Muscle layer of duodenum (tissue), 2 donors: ENCODE results near the gene DNMT3A.

Experiments used
- H3K27ac ChIP-seq: one replicate; pipeline ENCODE4 v1.7.0; 2013; ENCODE audit warnings: mild to moderate bottlenecking, low read length
- H3K27me3 ChIP-seq: one replicate; pipeline ENCODE4 v1.7.0; 2013; ENCODE audit warnings: low read depth, mild to moderate bottlenecking, control low read depth, low read length
- H3K36me3 ChIP-seq, 2 donors: one replicate each; pipeline ENCODE4 v1.7.0; 2013; ENCODE audit warnings: low read length in 2 of 2, control low read depth in 1 of 2, mild to moderate bottlenecking in 1 of 2; ENCODE audit not compliant: insufficient read depth in 2 of 2, control insufficient read depth in 1 of 2
- H3K4me1 ChIP-seq, 2 donors: one replicate each; pipeline ENCODE4 v1.7.0; 2013; ENCODE audit warnings: low read length in 2 of 2, mild to moderate bottlenecking in 2 of 2, control low read depth in 1 of 2, moderate library complexity in 1 of 2; ENCODE audit not compliant: insufficient read depth in 2 of 2, control insufficient read depth in 1 of 2
- H3K4me3 ChIP-seq, 2 donors: one replicate each; pipeline ENCODE4 v1.7.0; 2013; ENCODE audit warnings: low read length in 2 of 2, low read depth in 1 of 2, mild to moderate bottlenecking in 1 of 2
- H3K9me3 ChIP-seq, 2 donors: one replicate each; pipeline ENCODE4 v1.7.0; 2013; ENCODE audit warnings: low read length in 2 of 2, control low read depth in 1 of 2, mild to moderate bottlenecking in 1 of 2; ENCODE audit not compliant: control insufficient read depth in 1 of 2
- donor health status: healthy.

The DNMT3A gene

DNA sequence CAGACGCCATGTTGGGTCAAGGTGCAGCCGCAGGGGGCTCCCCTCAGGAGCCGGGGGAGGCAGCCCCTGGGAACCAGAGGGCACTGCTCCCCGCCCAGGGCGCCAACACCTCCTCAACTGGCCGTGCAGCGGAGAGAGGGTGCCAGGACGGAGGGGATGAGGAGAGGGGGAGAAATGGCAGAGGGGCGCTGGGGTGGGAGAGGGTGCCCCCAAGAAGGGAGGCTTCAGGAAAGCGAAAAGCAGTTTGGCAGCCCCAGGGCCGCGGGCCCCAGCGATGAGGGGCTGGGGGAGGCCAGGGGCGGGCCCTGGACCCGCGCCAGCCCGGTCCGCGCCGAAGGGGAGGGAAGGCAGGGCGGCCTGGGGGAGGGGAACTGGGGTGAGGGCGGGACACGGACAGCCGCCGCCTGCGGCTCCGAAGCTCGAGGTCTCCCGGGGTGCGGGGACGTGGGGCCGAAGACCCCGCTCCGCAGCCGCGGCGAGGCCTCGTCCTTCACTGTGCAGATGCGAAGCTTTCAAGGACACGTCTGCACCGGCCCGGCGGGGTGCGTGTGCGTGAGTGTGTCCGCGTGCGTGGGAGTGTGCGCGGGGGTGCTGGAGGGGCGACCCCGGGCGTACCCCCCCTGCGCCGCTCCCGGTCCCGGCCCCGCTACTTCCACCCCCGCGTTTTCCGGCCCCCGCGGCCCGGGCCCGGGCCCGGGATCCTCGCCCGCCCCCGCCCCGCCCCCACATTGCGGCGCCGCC lies 1.4 kb downstream of the DNMT3A start:
- Histone ChIP-seq H3K27me3 (no peaks in the 10 kb centered on the region), H3K4me1 (peaks cover 13 to 55% of the 10 kb centered on the region in 2 donors), H3K4me3 (peak overlapping the region; percentile 11 to 71), H3K27ac (no peak overlapping the region), H3K9me3 (no peaks in the 10 kb centered on the region), H3K36me3 (no peaks in the 10 kb centered on the region)

DNA sequence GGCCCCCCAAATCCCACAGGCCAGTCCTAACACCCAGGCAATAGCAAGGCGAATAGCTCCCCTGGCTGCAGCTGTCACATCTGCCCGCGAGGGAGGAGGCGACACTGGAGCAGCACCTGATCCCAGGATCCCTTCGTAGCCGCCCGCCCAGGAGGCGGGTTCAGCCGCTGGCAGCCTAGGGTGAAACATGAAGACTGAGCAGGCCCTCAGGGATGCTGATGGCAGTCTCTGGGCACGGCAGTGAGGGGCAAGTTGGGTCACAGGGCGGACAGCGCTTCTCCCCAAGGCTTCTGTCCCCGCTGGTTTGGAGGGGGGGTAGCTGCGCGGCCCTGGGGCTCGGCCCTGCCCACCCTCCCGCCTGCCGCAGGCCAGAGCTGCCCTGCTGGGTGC lies 1.9 kb downstream of the DNMT3A start:
- Histone ChIP-seq H3K9me3 (no peaks in the 10 kb centered on the region), H3K27me3 (no peaks in the 10 kb centered on the region), H3K36me3 (no peaks in the 10 kb centered on the region), H3K4me1 (peaks cover 13 to 59% of the 10 kb centered on the region in 2 donors), H3K4me3 (peak overlapping the region in 1 of 2 donors; percentile 71), H3K27ac (no peak overlapping the region)

DNA sequence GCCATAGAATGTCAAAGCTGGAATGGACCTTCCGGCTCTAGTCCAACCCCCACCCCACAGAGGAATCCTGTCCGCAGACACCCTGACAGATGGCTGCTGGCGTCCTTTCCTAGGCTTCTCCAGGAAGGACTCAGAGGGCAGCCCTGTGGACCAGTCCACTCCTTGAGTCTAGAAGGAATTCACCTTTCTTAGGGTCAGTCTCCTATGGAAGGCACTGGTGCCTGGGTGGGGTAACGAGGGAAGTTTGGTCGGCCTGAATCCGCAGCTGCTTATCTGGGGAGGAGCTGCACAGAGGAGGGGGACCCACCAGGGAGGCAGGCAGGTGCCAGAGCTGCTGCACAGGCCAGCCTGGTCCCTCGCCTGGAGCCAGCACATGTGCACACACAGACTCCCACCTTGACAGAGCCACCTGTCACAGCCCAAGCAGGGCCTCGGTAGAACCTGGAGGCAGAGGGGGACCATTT lies 2.5 kb downstream of the DNMT3A start:
- peak overlapping the region in 1 of 2 donors; percentile 71 for H3K4me3 ChIP-seq
- peaks cover 13 to 59% of the 10 kb centered on the region in 2 donors for H3K4me1 ChIP-seq
- H3K9me3 ChIP-seq = no peaks in the 10 kb centered on the region
- no peaks in the 10 kb centered on the region for H3K27me3 ChIP-seq
- H3K27ac ChIP-seq = no peak overlapping the region
- H3K36me3 ChIP-seq = no peaks in the 10 kb centered on the region

DNA sequence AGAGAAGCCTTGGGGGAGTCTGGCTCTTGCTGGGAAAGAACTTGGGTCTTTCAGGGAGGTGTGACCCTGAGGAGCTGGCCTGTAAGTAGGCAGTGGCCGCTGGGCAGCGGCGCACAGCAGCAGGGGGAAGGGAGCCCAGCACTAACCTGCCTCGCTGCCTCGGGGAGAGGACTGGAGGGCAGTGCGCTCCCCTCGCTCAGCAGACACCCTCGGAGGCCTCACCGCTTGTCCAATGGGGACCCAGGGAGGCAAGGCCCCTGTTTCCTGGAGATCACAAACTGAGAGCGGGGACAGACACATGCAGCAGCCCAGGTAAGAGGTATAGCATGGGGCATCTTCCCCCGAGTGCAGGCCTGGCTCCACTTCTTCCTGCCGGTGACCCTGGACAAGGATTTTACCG lies 3.3 kb downstream of the DNMT3A start:
- Histone ChIP-seq H3K4me3 (no peak overlapping the region), H3K27ac (no peak overlapping the region), H3K4me1 (peaks cover 13 to 59% of the 10 kb centered on the region in 2 donors), H3K27me3 (no peaks in the 10 kb centered on the region), H3K36me3 (no peaks in the 10 kb centered on the region), H3K9me3 (no peaks in the 10 kb centered on the region)

DNA sequence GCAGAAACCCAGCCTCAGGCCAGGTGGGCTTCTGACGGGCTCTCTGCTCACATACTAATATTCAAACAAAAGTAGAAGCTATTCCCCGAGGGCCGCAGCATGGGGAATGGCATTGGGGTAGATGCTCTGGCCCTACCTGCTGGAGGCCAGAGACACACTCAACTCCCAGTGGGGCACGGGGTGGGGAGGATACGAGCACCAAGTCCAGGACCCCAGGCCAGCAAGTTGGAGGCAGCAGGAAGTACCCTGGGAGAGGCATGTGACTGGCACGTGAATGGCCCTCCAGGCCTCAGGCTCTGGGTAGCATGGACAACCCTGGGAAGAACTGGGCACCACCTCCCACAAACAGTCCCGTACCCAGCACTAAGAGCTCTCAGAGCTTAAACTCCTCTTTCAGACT lies 3.8 kb downstream of the DNMT3A start:
- Histone ChIP-seq H3K27ac (no peak overlapping the region), H3K4me1 (peaks cover 14 to 58% of the 10 kb centered on the region in 2 donors), H3K9me3 (no peaks in the 10 kb centered on the region), H3K4me3 (no peak overlapping the region), H3K36me3 (no peaks in the 10 kb centered on the region), H3K27me3 (no peaks in the 10 kb centered on the region)

DNA sequence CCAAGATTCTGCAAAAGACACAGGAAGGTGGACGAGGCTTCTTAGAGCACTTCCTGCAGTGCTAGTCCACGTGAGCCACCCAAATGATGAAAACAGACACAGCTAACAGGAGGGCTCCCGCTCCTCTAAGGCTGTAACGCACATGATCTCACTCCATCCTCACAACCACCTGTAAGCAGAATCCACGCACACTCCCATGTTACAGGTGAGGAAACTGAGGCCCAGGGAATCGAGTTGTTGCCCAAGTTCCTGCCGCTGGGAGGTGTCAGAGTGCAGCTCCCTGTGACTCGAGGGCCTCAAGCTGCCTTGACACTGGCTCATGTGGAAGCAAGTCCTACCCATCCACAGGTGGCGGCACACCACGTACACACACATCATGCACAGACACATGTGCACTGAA lies 4.4 kb downstream of the DNMT3A start:
- Histone ChIP-seq H3K4me1 (peaks cover 16 to 53% of the 10 kb centered on the region in 2 donors), H3K36me3 (no peaks in the 10 kb centered on the region), H3K27ac (no peak overlapping the region), H3K27me3 (no peaks in the 10 kb centered on the region), H3K9me3 (no peaks in the 10 kb centered on the region), H3K4me3 (no peak overlapping the region)

DNA sequence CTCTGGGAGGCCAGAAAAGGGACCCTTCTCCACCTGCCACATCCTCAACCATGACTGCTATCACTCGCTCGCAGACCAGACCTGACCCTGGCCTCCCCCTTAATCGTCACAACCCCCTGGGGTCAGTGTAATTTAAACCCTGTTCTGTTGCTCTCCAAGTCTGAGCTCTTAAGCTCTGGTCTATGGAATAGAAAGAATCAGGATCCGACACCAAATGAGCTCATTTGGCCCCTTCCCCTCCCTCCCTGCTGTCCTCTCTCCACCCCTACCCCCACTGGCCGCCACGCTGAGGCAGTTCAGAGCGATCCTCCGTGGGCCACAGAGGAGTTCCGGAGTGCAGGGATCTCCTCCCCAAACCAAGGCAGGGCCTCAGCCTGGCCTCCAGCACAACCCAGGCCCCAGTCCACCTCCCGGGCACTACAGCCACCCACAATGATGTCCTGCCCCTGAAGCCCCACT lies 5.3 kb downstream of the DNMT3A start:
- Histone ChIP-seq H3K27me3 (no peaks in the 10 kb centered on the region), H3K36me3 (no peaks in the 10 kb centered on the region), H3K4me1 (peaks cover 16 to 53% of the 10 kb centered on the region in 2 donors), H3K27ac (no peak overlapping the region), H3K9me3 (no peaks in the 10 kb centered on the region), H3K4me3 (no peak overlapping the region)

DNA sequence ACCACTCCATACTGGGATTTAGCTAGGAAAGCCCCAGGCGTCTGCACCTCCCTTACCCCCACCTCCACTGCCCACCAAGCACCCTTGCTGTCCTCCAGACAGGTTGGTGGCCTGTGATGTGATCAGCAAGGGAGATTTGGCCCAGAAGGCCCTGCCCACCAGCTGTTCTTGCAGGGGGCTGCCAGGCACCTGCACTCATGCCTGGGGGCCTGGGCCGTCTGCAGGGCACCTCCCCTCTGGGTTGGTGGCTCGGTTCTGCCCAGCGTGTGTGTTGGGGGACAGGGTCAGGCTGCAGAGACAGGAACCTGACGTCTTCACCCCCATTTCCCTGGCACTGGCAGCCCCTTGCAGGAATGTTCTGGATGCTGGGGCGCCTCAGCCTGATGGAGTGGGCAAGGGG lies 5.8 kb downstream of the DNMT3A start:
- H3K4me1 ChIP-seq = peaks cover 16 to 53% of the 10 kb centered on the region in 2 donors
- no peaks in the 10 kb centered on the region for H3K9me3 ChIP-seq
- no peaks in the 10 kb centered on the region for H3K27me3 ChIP-seq
- no peak overlapping the region for H3K27ac ChIP-seq
- H3K4me3 ChIP-seq = no peak overlapping the region
- no peaks in the 10 kb centered on the region for H3K36me3 ChIP-seq

DNA sequence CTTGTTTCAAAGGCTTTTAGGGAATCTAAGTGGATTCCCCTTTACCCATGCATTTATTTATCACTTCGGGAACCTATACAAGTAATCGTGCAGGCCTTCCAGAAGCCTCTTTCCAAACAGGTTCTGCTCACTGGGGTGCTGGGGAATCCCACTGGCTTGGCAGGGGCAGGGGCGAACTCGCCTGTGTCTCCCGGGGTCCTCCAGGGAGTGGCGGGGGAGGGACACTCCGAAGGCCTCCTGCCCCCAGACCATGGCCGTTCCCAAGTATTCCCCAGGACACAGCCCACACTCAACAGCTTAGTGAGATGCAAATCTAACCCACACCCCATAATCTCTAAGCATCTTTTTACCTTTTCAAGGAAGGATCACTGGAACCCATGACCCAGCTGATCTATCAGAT lies 6.5 kb downstream of the DNMT3A start:
- no peaks in the 10 kb centered on the region for H3K9me3 ChIP-seq
- no peaks in the 10 kb centered on the region for H3K27me3 ChIP-seq
- no peak overlapping the region for H3K27ac ChIP-seq
- H3K4me1 ChIP-seq = peaks cover 16 to 56% of the 10 kb centered on the region in 2 donors
- H3K4me3 ChIP-seq = no peak overlapping the region
- no peaks in the 10 kb centered on the region for H3K36me3 ChIP-seq

DNA sequence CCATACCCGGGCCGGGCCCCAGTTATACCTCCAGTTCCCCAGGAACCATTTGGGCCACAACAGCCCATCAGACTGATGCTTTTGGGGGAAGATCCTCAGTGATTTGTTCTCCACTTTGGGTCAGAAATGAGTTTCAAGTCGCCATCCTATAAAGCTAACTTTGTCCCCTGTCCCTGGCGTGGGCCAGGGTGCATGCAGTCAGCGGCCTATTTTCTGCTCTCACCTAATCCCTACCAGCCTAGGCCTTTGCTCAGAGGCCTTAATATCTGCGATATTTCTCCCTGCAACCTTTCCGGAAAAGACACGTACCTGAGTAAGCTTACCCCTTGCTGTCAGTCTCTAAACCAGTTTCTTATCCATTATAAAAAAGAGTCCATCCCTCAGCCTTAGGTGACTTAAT lies 7.2 kb downstream of the DNMT3A start:
- peaks cover 15 to 54% of the 10 kb centered on the region in 2 donors for H3K4me1 ChIP-seq

DNA sequence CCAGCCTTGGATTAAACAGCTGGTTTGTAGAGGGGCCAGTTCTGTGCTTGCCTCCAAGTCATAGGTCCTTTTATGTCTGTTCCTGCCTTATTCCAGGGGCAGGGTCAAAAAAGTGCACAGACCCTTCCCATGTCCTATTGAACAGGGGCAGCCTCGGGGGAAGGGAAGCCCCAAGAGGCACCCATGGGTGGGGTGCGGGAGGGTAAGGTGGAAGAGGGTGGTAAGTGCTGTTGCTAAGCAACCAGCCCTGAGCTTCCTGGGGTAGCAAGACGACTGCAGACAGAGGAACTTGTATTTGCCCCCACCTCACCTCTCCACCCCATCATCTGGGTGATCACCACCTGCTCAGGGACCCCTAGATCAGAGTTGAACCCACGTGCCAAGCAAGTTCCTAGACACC lies 7.7 kb downstream of the DNMT3A start:
- Histone ChIP-seq H3K36me3 (no peaks in the 10 kb centered on the region), H3K9me3 (no peaks in the 10 kb centered on the region), H3K27me3 (no peaks in the 10 kb centered on the region), H3K4me3 (no peak overlapping the region), H3K4me1 (peaks cover 10 to 51% of the 10 kb centered on the region in 2 donors), H3K27ac (no peak overlapping the region)

More for the DNA sequence above, 7.2 kb downstream of the DNMT3A start:
- no peaks in the 10 kb centered on the region for H3K9me3 ChIP-seq
- H3K27me3 ChIP-seq = no peaks in the 10 kb centered on the region
- H3K27ac ChIP-seq = no peak overlapping the region
- H3K4me3 ChIP-seq = no peak overlapping the region
- no peaks in the 10 kb centered on the region for H3K36me3 ChIP-seq

DNA sequence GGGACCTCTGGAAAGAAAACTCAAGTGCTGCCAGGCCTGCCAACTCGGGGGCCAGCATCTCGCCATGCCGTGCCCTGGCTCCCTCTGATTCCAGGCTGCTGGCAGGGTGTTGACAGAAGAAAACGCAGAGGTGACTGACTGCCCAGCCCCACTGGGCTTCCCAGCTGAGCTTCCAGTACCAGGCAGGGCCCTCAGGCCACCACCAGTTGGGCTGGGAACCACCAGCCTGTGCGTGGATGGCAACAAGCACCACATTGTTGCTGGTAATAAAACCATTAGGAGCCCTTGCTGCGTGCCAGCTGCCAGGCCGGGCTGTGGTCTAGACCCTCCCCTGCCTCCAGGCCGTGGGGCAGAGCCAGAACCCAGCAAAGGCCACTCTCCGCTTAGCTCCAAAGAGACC lies 9.2 kb downstream of the DNMT3A start:
- no peak overlapping the region for H3K4me3 ChIP-seq
- peaks cover 7 to 46% of the 10 kb centered on the region in 2 donors for H3K4me1 ChIP-seq
- no peaks in the 10 kb centered on the region for H3K9me3 ChIP-seq
- H3K27ac ChIP-seq = peak overlapping the region; percentile 1
- H3K27me3 ChIP-seq = no peaks in the 10 kb centered on the region
- no peaks in the 10 kb centered on the region for H3K36me3 ChIP-seq
